Karpas-422 (cell line): Measurements from ENCODE around the gene PNCK. TPM values are rescaled to one million over a fixed set of nuclear protein-coding genes. Genes with fewer than 3 reads are reported as not detected.

ENCODE experiments used
- DNase-seq: peaks from one replicate; pipeline ENCODE4 v3.0.0-alpha.2; 2015
- H2AFZ ChIP-seq: fragments of 200-600 bp; sonication (generic); 2 replicates; pipeline ENCODE4 v1.6.1; 2014; ENCODE audit warnings: antibody characterized with exemption, low read length, mixed read lengths
- H3K27ac ChIP-seq: fragments of 200-600 bp; sonication (generic); 2 replicates; pipeline ENCODE4 v1.5.1; 2014; ENCODE audit warnings: mild to moderate bottlenecking, low read length, moderate library complexity
- H3K27me3 ChIP-seq: fragments of 200-600 bp; sonication (generic); 2 replicates; pipeline ENCODE4 v1.6.1; 2014; ENCODE audit warnings: low read length, mixed read lengths
- H3K36me3 ChIP-seq: fragments of 200-600 bp; sonication (generic); 2 replicates; pipeline ENCODE4 v1.6.1; 2014; ENCODE audit warnings: low read length, mixed read lengths; ENCODE audit not compliant: insufficient read depth
- H3K4me1 ChIP-seq: fragments of 200-600 bp; sonication (generic); 2 replicates; pipeline ENCODE4 v1.6.1; 2014; ENCODE audit warnings: mild to moderate bottlenecking, low read length, mixed read lengths
- H3K4me2 ChIP-seq: fragments of 200-600 bp; sonication (generic); 2 replicates; pipeline ENCODE4 v1.6.1; 2014; ENCODE audit warnings: low read length, low read depth, mild to moderate bottlenecking; ENCODE audit not compliant: poor library complexity, severe bottlenecking
- H3K4me3 ChIP-seq: fragments of 200-600 bp; sonication (generic); 2 replicates; pipeline ENCODE4 v1.5.1; 2014; ENCODE audit warnings: mild to moderate bottlenecking, antibody characterized with exemption, low read length, mixed read lengths
- H3K79me2 ChIP-seq: fragments of 200-600 bp; sonication (generic); 2 replicates; pipeline ENCODE4 v1.6.1; 2014; ENCODE audit warnings: mild to moderate bottlenecking, low read length, mixed read lengths
- H3K9ac ChIP-seq: fragments of 200-600 bp; sonication (generic); 2 replicates; pipeline ENCODE4 v1.6.0; 2014; ENCODE audit warnings: low read length
- H3K9me2 ChIP-seq: fragments of 200-600 bp; sonication (generic), shearing (Covaris generic); replicated peaks from 2 replicates; pipeline ENCODE4 v1.6.0; 2014; ENCODE audit warnings: mild to moderate bottlenecking, low read length, moderate library complexity; ENCODE audit not compliant: insufficient read depth
- H3K9me3 ChIP-seq: fragments of 300-700, 200-600 bp; sonication (generic); 2 replicates; pipeline ENCODE4 v1.6.1; 2014; ENCODE audit warnings: low read length, mixed read lengths
- H4K20me1 ChIP-seq: fragments of 200-600 bp; sonication (generic); 2 replicates; pipeline ENCODE4 v1.6.1; 2014; ENCODE audit warnings: mild to moderate bottlenecking, antibody characterized with exemption, low read length, low read depth; ENCODE audit not compliant: insufficient read depth
- total RNA-seq: library from RNA; depleted of rRNA; stranded (reverse); fragments of >200 nt; shearing (Covaris generic); gene quantifications from 2 replicates; pipeline ENCODE4 v1.2.3, GENCODE V29; 2014; ENCODE audit warnings: low replicate concordance

Gene PNCK
- total RNA-seq, 1 experiment from 2014 or later = not detected

GRCh38 chrX:153626025-153626633 is 47.5 kb downstream of the PNCK start:
- no peak overlapping the region for H2AFZ ChIP-seq
- no peaks in the 10 kb centered on the region for H3K36me3 ChIP-seq
- no peaks in the 10 kb centered on the region for H4K20me1 ChIP-seq
- no peaks in the 10 kb centered on the region for H3K9me3 ChIP-seq
- no peak overlapping the region for H3K4me2 ChIP-seq
- no peak overlapping the region for H3K27ac ChIP-seq
- H3K4me3 ChIP-seq = no peak overlapping the region
- H3K4me1 ChIP-seq = peaks cover 7% of the 10 kb centered on the region
- H3K27me3 ChIP-seq = no peaks in the 10 kb centered on the region
- no peaks in the 10 kb centered on the region for H3K9me2 ChIP-seq
- no peak overlapping the region for H3K9ac ChIP-seq
- H3K79me2 ChIP-seq = no peaks in the 10 kb centered on the region
- no peak for DNase-seq

GRCh38 chrX:153625271-153626024 is 48.2 kb downstream of the PNCK start:
- Histone ChIP-seq H3K27me3 (no peaks in the 10 kb centered on the region), H3K27ac (no peak overlapping the region)
- no peak for DNase-seq

GRCh38 chrX:153624196-153625091 is 49.2 kb downstream of the PNCK start:
- Histone ChIP-seq H2AFZ (no peak overlapping the region), H3K4me2 (no peak overlapping the region), H3K36me3 (no peaks in the 10 kb centered on the region), H3K4me1 (peaks cover 7% of the 10 kb centered on the region), H3K9ac (no peak overlapping the region), H3K9me3 (no peaks in the 10 kb centered on the region), H3K27ac (no peak overlapping the region), H3K79me2 (no peaks in the 10 kb centered on the region), H4K20me1 (no peaks in the 10 kb centered on the region), H3K9me2 (no peaks in the 10 kb centered on the region), H3K27me3 (no peaks in the 10 kb centered on the region), H3K4me3 (no peak overlapping the region)
- DNase-seq = no peak

More at GRCh38 chrX:153625271-153626024, 48.2 kb downstream of the PNCK start:
- Histone ChIP-seq H3K36me3 (no peaks in the 10 kb centered on the region), H2AFZ (no peak overlapping the region), H3K79me2 (no peaks in the 10 kb centered on the region), H3K4me1 (peaks cover 7% of the 10 kb centered on the region), H3K4me2 (no peak overlapping the region), H3K9me3 (no peaks in the 10 kb centered on the region), H3K9me2 (no peaks in the 10 kb centered on the region), H3K4me3 (no peak overlapping the region), H3K9ac (no peak overlapping the region), H4K20me1 (no peaks in the 10 kb centered on the region)

- Histone ChIP-seq H3K4me3 (no peak overlapping the region), H4K20me1 (no peaks in the 10 kb centered on the region), H3K9ac (no peak overlapping the region), H3K9me3 (no peaks in the 10 kb centered on the region), H3K36me3 (no peaks in the 10 kb centered on the region), H3K9me2 (no peaks in the 10 kb centered on the region), H3K27me3 (no peaks in the 10 kb centered on the region), H3K27ac (no peak overlapping the region), H3K4me1 (peaks cover 7% of the 10 kb centered on the region), H3K4me2 (no peak overlapping the region), H2AFZ (no peak overlapping the region), H3K79me2 (no peaks in the 10 kb centered on the region)
- no peak for DNase-seq
These were observed 50.1 kb downstream of the PNCK start for GRCh38 chrX:153623310-153624029.

- no peaks in the 10 kb centered on the region for H3K27me3 ChIP-seq
- H3K79me2 ChIP-seq = no peaks in the 10 kb centered on the region
- H3K9me3 ChIP-seq = no peaks in the 10 kb centered on the region
- H3K4me1 ChIP-seq = peaks cover 7% of the 10 kb centered on the region
- no peak overlapping the region for H3K4me3 ChIP-seq
- no peak for DNase-seq
- H3K4me2 ChIP-seq = no peak overlapping the region
- H4K20me1 ChIP-seq = no peaks in the 10 kb centered on the region
- no peak overlapping the region for H2AFZ ChIP-seq
- H3K27ac ChIP-seq = no peak overlapping the region
- H3K36me3 ChIP-seq = no peaks in the 10 kb centered on the region
- H3K9ac ChIP-seq = no peak overlapping the region
- no peaks in the 10 kb centered on the region for H3K9me2 ChIP-seq
These were observed 50.8 kb downstream of the PNCK start for GRCh38 chrX:153622661-153623309.

GRCh38 chrX:153621949-153622598 is 51.5 kb downstream of the PNCK start:
- Histone ChIP-seq H2AFZ (no peak overlapping the region), H3K36me3 (no peaks in the 10 kb centered on the region), H3K27me3 (no peaks in the 10 kb centered on the region)

GRCh38 chrX:153620576-153620975 is 53.0 kb downstream of the PNCK start:
- H3K27me3 ChIP-seq = no peaks in the 10 kb centered on the region
- H3K4me3 ChIP-seq = no peak overlapping the region
- H3K4me2 ChIP-seq = no peak overlapping the region
- no peaks in the 10 kb centered on the region for H3K9me2 ChIP-seq
- no peaks in the 10 kb centered on the region for H3K36me3 ChIP-seq
- DNase-seq = no peak
- H3K9me3 ChIP-seq = no peaks in the 10 kb centered on the region
- H3K4me1 ChIP-seq = peaks cover 6% of the 10 kb centered on the region
- H4K20me1 ChIP-seq = no peaks in the 10 kb centered on the region
- H3K27ac ChIP-seq = no peak overlapping the region
- H3K9ac ChIP-seq = no peak overlapping the region
- no peak overlapping the region for H2AFZ ChIP-seq
- no peaks in the 10 kb centered on the region for H3K79me2 ChIP-seq

More at GRCh38 chrX:153621949-153622598, 51.5 kb downstream of the PNCK start:
- peaks cover 13% of the 10 kb centered on the region for H3K4me1 ChIP-seq
- H3K4me2 ChIP-seq = no peak overlapping the region
- no peak overlapping the region for H3K27ac ChIP-seq
- H4K20me1 ChIP-seq = no peaks in the 10 kb centered on the region
- no peak for DNase-seq
- H3K4me3 ChIP-seq = no peak overlapping the region
- no peak overlapping the region for H3K9ac ChIP-seq
- no peaks in the 10 kb centered on the region for H3K79me2 ChIP-seq
- H3K9me3 ChIP-seq = no peaks in the 10 kb centered on the region
- H3K9me2 ChIP-seq = no peaks in the 10 kb centered on the region
